Testis (tissue), 2 donors: ENCODE data around the gene PRRC2A.

ENCODE experiments used
- POLR2A ChIP-seq: fragments of 450-650 bp; IDR thresholded peaks from one replicate; pipeline ENCODE4 v1.6.1; 2017; ENCODE audit warnings: antibody characterized with exemption, mild to moderate bottlenecking, moderate library complexity
- TF ChIP-seq, protein P1 (sequence below), 3 experiments: fragments of 450-650 bp in 2 of 3; fragments of 200-600 bp in 1 of 3; sonication (generic) in 1 of 3; IDR thresholded peaks; one replicate each; pipeline ENCODE4 v1.5.1; 2016 to 2019; ENCODE audit warnings: antibody characterized with exemption in 3 of 3, mild to moderate bottlenecking in 2 of 3, moderate library complexity in 1 of 3

DNA sequence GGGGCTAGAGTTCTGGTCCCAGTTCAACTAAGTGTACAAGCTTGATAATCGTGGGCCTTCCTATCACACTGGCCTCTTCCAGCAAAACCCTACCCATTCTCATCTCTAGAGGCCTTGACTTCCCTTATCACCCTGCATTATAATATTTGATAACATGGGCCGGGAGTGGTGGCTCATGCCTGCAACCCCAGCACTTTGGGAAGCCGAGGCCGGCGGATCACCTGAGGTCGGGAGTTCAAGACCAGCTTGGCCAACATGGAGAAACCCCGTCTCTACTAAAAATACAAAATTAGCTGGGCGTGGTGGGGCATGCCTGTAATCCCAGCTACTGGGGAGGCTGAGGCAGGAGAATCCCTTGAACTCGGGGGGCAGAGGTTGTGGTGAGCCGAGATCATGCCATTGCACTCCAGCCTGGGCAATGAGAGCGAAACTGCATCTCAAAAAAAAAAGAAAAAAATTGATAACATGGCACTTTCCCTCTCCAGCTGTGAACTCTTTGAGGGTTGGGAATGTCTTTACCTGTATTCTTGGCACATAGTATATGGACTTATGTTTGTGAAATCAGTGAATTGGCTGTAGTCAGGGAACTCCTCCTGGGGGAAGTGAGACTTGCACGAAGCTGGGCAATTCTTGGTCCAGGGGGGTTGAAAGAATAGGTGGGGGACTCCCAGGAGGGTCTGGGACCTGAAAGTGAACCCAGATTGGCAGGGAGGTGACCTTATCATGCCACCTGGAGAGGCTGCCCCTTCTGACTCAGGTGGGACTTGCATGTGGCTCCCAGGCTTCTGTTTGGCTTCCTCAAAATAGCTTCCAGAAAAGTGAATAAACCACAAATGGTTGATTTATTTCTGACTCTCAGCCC is 41.0 kb downstream of the PRRC2A start:
- TF ChIP-seq, protein P1, sequence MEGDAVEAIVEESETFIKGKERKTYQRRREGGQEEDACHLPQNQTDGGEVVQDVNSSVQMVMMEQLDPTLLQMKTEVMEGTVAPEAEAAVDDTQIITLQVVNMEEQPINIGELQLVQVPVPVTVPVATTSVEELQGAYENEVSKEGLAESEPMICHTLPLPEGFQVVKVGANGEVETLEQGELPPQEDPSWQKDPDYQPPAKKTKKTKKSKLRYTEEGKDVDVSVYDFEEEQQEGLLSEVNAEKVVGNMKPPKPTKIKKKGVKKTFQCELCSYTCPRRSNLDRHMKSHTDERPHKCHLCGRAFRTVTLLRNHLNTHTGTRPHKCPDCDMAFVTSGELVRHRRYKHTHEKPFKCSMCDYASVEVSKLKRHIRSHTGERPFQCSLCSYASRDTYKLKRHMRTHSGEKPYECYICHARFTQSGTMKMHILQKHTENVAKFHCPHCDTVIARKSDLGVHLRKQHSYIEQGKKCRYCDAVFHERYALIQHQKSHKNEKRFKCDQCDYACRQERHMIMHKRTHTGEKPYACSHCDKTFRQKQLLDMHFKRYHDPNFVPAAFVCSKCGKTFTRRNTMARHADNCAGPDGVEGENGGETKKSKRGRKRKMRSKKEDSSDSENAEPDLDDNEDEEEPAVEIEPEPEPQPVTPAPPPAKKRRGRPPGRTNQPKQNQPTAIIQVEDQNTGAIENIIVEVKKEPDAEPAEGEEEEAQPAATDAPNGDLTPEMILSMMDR (IDR thresholded peaks at IDR 0.05) = no peak
- no peak for TF ChIP-seq POLR2A
